Stimulated activated CD4-positive, alpha-beta T cell treated with anti-CD3 and anti-CD28 coated beads, Interleukin-4, amount 100 ng/mL, for 4 hours (primary cell): ENCODE results near the gene CCR5AS.
"Not testable (repeated sequence)": the region's sequence is repeated elsewhere in the genome, so short reads cannot be mapped to it uniquely, and the experiment has no call there.

Source experiments
- DNase-seq, 2 experiments: peaks; one replicate each; pipeline ENCODE4 v3.0.0-alpha.2; 2020

Gene CCR5AS

GRCh38 chr3:46400846-46401245 is 6.0 kb downstream of the CCR5AS start:
- DNase-seq: no peak

DNA sequence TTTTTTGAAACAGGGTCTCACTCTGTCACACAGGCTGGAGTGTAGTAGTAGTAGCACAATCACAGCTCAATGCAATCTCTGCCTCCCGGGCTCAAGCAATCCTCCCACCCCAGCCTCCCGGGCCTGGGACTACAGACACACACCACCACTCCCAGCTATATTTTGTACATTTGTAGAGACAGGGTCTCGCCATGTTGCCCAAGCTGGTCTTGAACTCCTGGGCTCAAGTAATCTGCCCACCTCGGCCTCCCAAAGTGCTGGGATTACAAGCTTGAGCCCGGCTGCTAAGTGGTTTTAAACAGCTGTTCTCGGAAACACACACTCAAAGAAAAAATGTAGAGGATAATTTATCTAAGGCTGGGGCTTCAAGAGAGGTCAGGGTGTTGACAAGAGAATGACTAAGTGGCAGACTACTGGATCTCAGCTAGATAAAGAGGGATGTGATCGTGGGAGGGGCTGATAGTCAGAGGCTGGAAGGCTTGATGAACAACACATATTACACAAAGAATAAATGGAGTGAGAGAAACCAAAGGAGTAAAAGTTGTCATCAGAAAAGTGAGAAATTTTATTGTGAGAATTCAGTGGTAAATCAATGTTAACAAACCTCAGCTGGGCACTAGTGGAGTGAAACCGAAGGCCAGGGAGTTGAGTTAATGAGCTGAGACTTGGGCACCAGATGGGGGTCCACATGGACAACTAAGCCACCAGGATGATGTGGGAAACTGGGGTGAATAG is 6.7 kb downstream of the CCR5AS start:
- no peak for DNase-seq

DNA sequence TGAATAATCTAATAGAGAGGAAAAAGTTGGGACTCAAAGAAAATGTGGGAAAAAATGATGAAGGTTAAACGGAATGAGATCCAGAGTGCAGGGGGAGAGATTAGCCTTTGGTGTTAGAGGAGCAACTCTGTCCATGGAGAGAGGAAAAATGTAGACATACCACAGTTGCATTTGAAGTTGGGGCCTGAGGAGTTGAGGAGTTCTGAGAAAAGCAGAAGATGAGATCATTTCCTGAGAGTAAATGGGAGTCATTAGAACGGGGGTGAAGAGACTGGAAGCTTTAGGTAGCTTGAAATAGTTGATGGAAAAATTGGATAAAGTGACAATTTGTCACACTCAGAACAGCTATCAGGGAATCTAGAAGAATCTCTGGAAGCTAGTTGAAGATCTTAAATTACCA is 7.3 kb downstream of the CCR5AS start:
- no peak for DNase-seq

DNA sequence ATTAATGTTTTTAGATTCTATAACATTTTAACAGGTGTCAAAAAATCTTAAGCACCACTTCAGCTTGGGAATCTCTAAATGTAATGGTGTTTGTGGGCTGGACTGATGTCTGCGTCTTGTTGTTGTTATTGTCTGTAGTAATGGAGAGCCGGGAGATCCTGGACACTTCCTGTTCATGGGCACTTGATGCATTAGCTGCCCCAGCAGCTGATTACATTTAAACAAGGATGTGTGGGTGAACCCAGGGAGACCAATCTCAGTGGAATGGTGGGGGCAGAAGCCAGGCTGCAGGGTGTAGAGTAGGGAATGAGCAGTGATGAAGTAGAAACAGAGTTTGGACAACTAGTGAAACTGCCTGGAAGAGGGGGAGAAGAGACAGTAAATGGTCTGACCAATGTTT is 7.8 kb downstream of the CCR5AS start:
- no peak for DNase-seq

DNA sequence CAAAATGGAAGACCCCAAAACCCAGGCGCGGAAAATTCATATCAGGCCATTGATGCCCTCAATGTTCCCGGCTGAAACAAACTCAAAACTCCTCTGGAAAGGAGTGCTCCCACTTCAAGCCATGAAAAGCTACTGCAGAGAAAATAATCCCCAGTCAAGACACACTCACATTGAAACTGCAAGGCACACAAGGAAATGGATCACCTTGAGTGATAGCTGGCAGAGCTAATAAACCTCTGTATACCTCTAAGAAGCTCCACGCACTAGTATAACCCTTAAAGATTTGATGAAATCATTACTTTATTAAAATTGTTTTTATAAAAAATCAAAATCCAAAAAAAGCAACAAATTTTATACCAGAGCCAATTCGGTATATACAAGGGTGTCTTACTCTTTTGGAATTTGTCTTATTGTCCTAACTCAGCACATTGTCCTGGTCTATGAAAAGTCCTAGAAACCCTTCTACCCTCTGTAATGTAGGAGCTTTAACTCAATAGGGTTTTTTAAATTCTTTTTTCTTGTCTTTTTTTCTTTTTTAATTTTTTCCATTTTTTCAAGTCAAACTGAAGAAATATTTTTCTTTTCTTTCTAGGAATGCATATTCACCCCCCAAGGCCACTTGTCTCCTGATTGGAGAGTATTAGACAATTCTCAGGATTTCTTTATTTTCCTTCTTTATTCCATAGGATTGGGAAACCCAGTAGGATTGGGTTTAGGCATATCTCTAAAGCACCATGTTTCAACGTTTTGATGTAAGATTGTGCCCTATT is 8.5 kb downstream of the CCR5AS start:
- no peak for DNase-seq

DNA sequence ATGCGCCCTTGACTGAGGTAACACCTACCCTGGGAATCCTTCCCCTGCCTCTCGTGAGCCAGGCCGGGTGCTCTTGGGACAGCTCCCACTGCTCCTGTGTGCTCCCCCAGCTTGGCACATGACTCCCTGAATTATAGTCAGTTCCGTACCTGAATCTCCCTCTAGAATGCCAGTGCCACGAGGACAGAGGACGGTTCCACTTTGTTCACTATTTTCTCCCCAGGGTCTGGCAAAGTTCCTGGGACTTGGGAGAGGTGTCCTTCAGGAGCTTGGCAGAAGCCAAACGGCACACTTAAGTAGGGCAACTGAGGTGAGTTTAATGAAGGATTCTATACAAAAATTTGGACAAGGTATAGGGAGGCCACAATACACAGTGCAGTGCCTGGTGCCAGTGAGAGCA is 9.8 kb downstream of the CCR5AS start:
- DNase-seq: no peak

GRCh38 chr3:46395766-46396530 is 10.9 kb downstream of the CCR5AS start:
- DNase-seq: no peak

DNA sequence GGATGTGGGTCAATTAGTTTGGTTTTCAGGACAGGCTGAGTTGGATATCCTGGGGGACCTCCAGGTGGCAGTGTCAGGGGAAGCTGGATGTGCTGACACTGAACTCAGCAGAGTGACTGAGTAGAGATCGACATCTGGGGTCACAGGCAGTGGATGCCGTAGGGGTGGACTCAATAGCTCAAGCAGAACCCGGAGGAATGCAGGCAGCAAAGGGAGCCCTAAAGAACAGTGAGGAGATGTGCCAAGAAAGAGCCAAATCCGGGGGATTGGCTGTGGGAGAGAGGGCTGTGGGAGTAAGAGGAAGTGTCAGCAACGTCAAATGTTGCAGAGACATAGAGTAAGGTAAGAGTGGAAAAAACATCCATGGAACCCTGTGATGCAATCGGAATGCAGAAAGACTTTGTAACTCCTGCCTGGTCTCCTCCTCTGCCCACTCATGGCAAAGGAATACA is 11.6 kb downstream of the CCR5AS start:
- no peak for DNase-seq

DNA sequence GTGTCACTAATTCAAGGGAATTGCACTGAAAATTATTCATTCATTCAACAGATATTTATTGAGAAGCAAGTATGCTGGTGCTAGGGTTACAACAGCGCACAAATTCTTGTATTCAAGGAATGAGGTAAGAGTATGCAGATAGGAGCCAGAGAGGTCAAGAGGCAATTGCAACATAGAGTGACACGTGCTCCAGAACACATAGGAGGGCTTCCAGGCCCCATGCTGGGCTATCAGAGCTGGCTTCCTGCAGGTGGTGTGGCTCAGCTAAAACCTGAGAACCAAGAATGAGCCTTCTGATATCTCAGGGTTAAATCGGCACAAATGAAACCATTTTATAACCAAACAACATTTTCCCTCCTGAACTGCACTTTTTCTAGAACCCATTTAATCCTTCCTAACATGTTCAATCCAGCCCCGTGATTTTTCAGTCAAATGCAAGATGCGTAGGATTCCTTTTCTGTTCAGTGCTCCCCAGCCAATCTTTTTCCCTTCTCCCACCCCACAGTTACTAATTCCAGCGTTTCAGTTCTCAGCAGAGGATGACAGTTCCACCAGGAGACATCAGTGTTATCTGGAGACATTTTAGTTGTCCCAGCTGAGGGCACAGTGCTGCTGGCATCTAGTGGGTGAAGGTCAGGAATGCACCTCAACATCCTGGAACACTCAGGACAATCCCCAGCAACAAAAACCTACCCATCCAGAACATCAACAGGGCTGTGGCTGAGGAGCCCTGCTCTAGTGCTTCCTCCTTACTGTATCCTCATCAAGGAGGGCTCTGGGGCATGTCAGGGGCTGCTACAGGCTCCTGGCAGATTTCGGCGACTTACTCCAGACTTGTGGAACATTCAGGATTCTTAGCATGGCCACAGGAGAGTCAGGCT is 13.1 kb downstream of the CCR5AS start:
- DNase-seq: no peak

DNA sequence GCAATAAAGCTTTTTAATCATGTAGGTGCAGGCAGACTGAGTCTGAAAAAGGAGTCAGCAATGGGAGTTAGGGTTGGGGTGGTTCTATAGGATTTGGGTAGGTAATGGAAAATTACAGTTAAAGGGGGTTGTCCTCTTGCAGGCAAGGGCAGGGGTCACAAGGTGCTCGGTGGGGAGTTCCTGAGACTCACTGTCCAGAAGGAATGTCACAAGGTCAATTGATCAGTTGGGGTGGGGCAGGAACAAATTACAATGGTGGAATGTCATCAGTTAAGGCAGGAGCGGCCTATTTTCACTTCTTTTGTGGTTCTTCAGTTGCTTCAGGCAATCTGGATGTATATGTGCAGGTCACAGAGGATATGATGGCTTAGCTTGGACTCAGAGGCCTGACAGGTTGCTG is 13.9 kb downstream of the CCR5AS start:
- DNase-seq: no peak

DNA sequence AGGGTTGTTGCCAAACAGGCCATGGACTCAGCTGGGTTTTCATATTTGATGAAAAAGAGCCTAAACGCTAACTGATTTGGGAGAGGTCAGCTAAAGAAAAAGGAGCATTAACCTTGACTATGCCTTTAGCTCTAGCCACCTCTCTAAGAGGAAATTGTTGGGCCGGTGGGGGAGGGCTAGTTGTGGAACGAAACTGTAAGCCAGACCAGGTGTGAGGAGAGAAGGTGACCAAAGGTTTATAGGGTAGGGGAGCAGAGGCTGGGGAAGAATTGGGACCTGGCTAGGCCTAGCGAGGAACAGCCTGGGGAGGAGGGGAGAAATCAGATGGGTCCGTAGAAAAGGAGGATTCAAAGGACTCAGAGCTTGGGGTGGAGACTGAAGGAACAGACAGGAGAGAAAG is 15.3 kb downstream of the CCR5AS start:
- DNase-seq: not testable (repeated sequence)

DNA sequence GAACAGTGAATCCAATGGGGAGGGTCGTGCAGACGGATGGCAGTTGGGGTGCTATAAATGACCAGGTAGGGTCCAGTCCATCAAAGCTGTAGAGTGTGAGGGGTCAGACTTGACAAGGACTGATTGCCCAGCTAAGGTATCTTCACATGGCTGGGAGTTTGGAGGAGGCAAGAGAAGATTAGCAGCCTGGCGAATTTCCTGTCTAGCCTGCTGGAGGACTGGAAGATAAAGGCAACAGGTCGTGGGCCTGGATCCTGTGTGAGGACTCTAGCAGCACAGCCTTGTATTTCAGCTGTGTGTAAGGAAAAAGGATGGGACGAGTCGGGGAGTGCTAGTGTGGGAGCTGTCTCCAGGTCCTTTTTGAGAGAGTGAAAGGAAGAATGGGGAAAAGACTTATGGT is 17.6 kb downstream of the CCR5AS start:
- DNase-seq: no peak

DNA sequence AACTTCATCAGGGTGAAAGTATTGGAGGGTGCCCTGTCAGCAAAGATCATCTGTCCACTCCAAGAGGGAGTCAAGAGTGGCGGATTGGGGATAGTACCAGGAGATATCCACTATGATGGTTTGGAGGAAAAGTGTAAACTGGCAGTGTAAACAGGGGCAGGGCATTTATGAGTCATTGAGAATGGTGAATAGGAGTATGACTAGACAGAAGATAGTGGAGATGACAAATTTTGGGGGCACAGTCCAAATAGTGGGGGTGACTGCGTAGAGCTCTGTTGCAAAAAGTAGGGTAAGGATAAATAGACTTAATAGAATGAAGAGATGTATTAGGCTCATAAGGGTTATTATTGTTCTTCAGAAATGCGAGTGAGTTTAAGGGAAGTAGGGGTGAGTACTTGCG is 18.0 kb downstream of the CCR5AS start:
- DNase-seq: not testable (repeated sequence)

DNA sequence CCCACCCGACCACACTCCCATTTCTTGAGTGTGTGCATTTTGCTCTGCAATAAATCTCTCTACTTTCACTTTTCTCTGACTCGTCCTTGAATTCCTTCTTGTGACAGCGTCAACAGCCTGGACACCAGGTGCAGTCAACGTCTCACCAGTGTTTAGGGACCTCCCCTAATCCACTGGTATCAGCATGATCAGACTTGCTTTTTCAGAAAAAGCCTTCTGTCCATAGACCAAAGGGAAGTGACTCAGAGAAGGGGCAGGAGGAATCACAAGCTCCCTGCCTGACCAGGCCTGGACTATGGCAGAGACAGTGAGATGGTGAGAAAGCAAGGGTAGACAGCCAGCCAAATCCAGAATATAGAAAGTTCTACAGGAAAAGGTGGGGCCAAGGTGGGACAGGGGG is 20.7 kb downstream of the CCR5AS start:
- DNase-seq: no peak

DNA sequence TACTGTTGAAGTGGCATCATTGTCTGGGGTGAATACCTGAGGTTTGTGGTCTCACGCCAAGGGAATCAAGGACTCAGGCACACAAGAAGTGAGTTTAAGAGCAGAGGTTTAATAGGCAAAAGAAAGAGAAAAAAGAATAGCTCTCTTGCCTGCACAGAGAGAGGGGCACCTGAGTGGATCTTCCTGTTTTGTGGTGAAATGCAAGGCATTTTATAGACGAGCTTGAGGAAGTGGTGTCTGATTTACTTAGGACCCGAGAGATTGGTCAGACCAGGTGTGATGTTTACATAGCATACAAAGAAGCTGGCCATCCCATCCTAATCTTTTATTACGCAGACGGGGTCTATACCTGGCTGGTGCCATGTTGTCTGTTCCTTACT is 22.9 kb downstream of the CCR5AS start:
- DNase-seq: no peak

- DNase-seq: no peak
Measured at GRCh38 chr3:46383211-46383950, 23.5 kb downstream of the CCR5AS start.

DNA sequence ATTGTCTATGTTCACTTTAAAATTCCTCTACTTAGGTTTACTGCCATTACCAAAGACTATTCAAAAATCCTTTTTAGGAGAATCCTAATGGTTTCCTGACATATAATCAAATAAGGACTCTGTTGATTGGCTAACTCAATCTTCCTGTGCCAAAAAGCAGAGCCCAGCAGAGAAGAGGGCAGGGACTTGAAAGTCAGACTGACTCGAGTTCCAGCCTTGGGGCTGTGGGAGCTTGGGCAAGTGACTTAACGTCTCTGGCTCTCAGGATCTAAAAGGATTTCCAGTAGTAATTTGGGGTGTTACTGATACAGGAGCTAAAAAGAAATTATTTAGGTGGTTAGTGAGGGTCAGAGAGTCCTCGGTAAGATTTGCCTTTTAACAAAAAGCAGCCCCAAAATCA is 25.2 kb downstream of the CCR5AS start:
- no peak for DNase-seq

DNA sequence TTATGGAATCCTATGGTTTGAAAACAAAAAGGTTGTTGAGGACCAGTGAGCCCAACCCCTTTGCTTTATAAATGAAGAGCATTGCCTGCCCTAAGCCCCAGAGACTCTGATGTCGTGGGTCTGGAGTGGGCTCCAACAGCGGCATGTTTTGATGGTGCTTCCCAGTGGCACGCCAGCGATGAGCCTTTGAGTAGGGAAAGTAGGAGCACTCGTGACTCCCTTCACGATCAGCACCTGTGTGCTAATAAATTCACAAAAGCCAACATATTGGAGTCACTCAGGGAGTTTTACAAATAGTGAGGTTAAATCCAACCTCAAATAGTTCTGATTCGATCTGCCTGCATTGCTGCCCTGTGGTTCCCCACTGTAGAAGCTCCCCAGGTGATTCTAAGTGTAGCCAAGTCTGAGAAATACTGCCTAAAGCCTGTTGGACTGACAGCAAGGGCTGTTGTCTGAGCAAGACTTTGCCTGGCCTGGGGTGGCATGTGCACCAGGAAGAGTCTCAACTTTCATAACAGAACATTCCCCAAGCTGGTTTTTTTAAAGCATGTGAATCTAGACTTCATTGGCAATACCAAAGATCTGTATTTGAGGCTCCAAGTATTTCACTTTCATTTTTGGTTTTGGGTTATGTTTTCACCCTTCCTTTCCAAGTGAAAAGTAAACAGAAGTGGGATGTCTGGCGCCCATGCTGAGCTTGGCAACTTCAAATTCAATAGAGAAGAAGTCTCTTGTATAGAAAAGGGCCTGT is 26.2 kb downstream of the CCR5AS start:
- DNase-seq: no peak

- peak; percentile 49 to 65 for DNase-seq
Measured at GRCh38 chr3:46378426-46378942, 28.4 kb downstream of the CCR5AS start.

- no peak for DNase-seq
Measured at GRCh38 chr3:46375814-46376213, 31.1 kb downstream of the CCR5AS start.

GRCh38 chr3:46375218-46375617 is 31.6 kb downstream of the CCR5AS start:
- DNase-seq: no peak
